HepG2 (cell line): ENCODE measurements around the gene MIB2. TPM values are rescaled to one million over a fixed set of nuclear protein-coding genes. Genes with fewer than 3 reads are reported as not detected.

Source experiments
- MED1 ChIP-seq: sonication (generic); formaldehyde crosslinking; IDR thresholded peaks from 2 replicates; pipeline ENCODE4 v1.4.0; 2020; ENCODE audit warnings: missing genetic modification reagents
- TCF7L2 ChIP-seq: IDR thresholded peaks from 2 replicates; pipeline ENCODE4 v1.6.1; 2011; ENCODE audit warnings: mild to moderate bottlenecking, low read depth, low read length, moderate library complexity
- ZBTB38 ChIP-seq: sonication (generic); formaldehyde crosslinking; IDR thresholded peaks from 2 replicates; pipeline ENCODE4 v1.5.1; 2020; ENCODE audit warnings: mild to moderate bottlenecking, missing genetic modification reagents
- ZNF563 ChIP-seq: sonication (generic); formaldehyde crosslinking; IDR thresholded peaks from 2 replicates; pipeline ENCODE4 v1.8.0; 2022; ENCODE audit warnings: mild to moderate bottlenecking, moderate library complexity, missing genetic modification reagents
- ZSCAN31 ChIP-seq: sonication (generic); formaldehyde crosslinking; IDR thresholded peaks from 2 replicates; pipeline ENCODE4 v1.5.0; 2020; ENCODE audit warnings: low read depth, mild to moderate bottlenecking, missing genetic modification reagents
- polyA plus RNA-seq, 8 experiments: library from polyadenylated mRNA; depleted of rRNA in 3 of 8; stranded (reverse) in 7 of 8; unstranded in 1 of 8; fragments of >200 nt; fragmentation: Illumina TruSeq in 4 of 8; extraction: Trizol in 4 of 8; gene quantifications; 2 replicates each; pipeline versions ENCODE4 v1.2.1 to v1.2.3, GENCODE V29; 2011 to 2016; ENCODE audit warnings: low read depth in 4 of 8, missing spikeins in 1 of 8, mixed read lengths in 1 of 8; ENCODE audit not compliant: insufficient read depth in 1 of 8
- total RNA-seq, 5 experiments: library from RNA; depleted of rRNA; stranded (reverse); fragments of >200 nt; fragmentation: Illumina TruSeq; extraction: Trizol; gene quantifications; 2 replicates each; pipeline ENCODE4 v1.2.3, GENCODE V29; 2016; ENCODE audit warnings: low read depth in 1 of 5
- TF ChIP-seq, protein P1 (sequence below): sonication (generic); formaldehyde crosslinking; IDR thresholded peaks from 2 replicates; pipeline ENCODE4 v1.4.0; 2020; ENCODE audit warnings: missing genetic modification reagents
- TF ChIP-seq, protein P2 (sequence below): IDR thresholded peaks from 2 replicates; pipeline ENCODE4 v1.6.1; 2016; ENCODE audit warnings: missing compliant biosample characterization, missing genetic modification reagents, borderline replicate concordance
- TF ChIP-seq, protein P3 (sequence below): conservative IDR thresholded peaks from 2 replicates; pipeline ENCODE4 v1.6.1; 2018; ENCODE audit warnings: missing genetic modification reagents
- TF ChIP-seq, protein P4 (sequence below): IDR thresholded peaks from 2 replicates; pipeline ENCODE4 v1.6.1; 2018; ENCODE audit warnings: missing genetic modification reagents, mild to moderate bottlenecking, missing compliant biosample characterization
- TF ChIP-seq, protein P5 (sequence below): IDR thresholded peaks from 2 replicates; pipeline ENCODE4 v1.6.1; 2016
- TF ChIP-seq, protein P6 (sequence below): sonication (generic); formaldehyde crosslinking; IDR thresholded peaks from 2 replicates; pipeline ENCODE4 v1.4.0; 2020; ENCODE audit warnings: missing genetic modification reagents
- TF ChIP-seq, protein P7 (sequence below): sonication (generic); formaldehyde crosslinking; IDR thresholded peaks from 2 replicates; pipeline ENCODE4 v1.5.1; 2020; ENCODE audit warnings: mild to moderate bottlenecking, missing genetic modification reagents, moderate library complexity

MIB2 gene
- total and polyA plus RNA-seq, 2 of the 13 experiments (the other 11 are each of a cell fraction or from before 2014, with no cell fraction given): 19.9 to 30.4 TPM

DNA sequence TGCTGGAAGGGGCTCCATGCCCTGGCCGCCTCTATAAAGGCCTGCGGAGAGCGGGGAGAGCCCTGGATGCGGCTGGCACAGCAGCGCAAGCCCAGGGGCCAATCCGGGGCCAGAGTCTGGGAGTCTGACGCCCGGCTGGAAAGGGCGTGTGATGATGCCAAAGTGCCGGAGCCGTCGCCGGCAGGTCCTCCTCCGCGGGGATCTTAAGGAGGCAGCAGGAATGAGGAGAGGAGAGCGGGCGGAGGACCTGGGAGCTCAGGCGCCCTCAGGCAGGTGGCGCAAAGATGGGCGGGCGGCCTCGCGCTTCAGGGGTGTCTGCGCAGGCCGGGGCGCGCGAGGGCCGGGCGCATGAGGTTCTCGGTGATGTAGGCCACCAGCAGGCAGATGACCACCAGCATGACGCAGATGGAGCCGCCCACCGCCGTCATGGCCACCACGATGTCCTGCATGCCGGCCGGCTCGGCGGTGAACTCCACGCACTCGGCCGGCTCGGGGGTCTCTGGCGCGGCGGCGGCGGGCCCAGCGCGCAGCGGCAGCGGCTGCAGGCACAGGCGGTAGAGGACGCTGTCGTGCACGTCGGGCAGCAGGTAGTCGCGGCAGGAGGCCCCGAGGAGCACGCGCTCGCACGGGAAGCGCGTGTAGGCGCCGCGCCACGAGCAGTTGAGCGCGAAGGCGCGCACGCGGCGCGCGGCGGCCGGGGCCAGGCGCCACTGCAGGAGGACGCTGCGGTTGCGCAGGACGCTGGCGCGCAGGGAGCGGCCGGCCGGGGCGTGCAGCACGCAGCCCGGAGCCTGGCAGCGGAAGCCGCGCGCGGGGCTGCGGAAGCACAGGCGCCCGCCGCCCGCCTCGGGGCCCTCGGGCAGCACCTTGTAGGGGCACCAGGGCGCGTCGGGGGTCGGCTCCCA is 16.0 kb upstream of the MIB2 start (continued):
- TF ChIP-seq, protein P1, sequence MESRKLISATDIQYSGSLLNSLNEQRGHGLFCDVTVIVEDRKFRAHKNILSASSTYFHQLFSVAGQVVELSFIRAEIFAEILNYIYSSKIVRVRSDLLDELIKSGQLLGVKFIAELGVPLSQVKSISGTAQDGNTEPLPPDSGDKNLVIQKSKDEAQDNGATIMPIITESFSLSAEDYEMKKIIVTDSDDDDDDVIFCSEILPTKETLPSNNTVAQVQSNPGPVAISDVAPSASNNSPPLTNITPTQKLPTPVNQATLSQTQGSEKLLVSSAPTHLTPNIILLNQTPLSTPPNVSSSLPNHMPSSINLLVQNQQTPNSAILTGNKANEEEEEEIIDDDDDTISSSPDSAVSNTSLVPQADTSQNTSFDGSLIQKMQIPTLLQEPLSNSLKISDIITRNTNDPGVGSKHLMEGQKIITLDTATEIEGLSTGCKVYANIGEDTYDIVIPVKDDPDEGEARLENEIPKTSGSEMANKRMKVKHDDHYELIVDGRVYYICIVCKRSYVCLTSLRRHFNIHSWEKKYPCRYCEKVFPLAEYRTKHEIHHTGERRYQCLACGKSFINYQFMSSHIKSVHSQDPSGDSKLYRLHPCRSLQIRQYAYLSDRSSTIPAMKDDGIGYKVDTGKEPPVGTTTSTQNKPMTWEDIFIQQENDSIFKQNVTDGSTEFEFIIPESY (CRISPR knock-in tag): peak; percentile 83
- TF ChIP-seq, protein P2, sequence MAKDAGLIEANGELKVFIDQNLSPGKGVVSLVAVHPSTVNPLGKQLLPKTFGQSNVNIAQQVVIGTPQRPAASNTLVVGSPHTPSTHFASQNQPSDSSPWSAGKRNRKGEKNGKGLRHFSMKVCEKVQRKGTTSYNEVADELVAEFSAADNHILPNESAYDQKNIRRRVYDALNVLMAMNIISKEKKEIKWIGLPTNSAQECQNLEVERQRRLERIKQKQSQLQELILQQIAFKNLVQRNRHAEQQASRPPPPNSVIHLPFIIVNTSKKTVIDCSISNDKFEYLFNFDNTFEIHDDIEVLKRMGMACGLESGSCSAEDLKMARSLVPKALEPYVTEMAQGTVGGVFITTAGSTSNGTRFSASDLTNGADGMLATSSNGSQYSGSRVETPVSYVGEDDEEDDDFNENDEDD (CRISPR knock-in tag): peak; percentile 80; the same call in 1 of the 2 replicates
- TF ChIP-seq, protein P3, sequence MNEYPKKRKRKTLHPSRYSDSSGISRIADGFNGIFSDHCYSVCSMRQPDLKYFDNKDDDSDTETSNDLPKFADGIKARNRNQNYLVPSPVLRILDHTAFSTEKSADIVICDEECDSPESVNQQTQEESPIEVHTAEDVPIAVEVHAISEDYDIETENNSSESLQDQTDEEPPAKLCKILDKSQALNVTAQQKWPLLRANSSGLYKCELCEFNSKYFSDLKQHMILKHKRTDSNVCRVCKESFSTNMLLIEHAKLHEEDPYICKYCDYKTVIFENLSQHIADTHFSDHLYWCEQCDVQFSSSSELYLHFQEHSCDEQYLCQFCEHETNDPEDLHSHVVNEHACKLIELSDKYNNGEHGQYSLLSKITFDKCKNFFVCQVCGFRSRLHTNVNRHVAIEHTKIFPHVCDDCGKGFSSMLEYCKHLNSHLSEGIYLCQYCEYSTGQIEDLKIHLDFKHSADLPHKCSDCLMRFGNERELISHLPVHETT (CRISPR knock-in tag): no peak
- peak; percentile 89; the same call in 1 of the 2 replicates for TF ChIP-seq ZNF563 (CRISPR knock-in tag)
- TF ChIP-seq, protein P4, sequence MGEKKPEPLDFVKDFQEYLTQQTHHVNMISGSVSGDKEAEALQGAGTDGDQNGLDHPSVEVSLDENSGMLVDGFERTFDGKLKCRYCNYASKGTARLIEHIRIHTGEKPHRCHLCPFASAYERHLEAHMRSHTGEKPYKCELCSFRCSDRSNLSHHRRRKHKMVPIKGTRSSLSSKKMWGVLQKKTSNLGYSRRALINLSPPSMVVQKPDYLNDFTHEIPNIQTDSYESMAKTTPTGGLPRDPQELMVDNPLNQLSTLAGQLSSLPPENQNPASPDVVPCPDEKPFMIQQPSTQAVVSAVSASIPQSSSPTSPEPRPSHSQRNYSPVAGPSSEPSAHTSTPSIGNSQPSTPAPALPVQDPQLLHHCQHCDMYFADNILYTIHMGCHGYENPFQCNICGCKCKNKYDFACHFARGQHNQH: no peak
- TF ChIP-seq, protein P5, sequence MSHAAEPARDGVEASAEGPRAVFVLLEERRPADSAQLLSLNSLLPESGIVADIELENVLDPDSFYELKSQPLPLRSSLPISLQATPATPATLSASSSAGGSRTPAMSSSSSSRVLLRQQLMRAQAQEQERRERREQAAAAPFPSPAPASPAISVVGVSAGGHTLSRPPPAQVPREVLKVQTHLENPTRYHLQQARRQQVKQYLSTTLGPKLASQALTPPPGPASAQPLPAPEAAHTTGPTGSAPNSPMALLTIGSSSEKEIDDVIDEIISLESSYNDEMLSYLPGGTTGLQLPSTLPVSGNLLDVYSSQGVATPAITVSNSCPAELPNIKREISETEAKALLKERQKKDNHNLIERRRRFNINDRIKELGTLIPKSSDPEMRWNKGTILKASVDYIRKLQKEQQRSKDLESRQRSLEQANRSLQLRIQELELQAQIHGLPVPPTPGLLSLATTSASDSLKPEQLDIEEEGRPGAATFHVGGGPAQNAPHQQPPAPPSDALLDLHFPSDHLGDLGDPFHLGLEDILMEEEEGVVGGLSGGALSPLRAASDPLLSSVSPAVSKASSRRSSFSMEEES (CRISPR knock-in tag): no peak
- TF ChIP-seq, protein P6, sequence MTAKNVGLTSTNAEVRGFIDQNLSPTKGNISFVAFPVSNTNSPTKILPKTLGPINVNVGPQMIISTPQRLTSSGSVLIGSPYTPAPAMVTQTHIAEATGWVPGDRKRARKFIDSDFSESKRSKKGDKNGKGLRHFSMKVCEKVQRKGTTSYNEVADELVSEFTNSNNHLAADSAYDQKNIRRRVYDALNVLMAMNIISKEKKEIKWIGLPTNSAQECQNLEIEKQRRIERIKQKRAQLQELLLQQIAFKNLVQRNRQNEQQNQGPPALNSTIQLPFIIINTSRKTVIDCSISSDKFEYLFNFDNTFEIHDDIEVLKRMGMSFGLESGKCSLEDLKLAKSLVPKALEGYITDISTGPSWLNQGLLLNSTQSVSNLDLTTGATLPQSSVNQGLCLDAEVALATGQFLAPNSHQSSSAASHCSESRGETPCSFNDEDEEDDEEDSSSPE (CRISPR knock-in tag): 0 out of 2 replicates have a peak, but pooled peaks have one; percentile 51
- TF ChIP-seq ZSCAN31 (CRISPR knock-in tag): no peak
- TF ChIP-seq, protein P7, sequence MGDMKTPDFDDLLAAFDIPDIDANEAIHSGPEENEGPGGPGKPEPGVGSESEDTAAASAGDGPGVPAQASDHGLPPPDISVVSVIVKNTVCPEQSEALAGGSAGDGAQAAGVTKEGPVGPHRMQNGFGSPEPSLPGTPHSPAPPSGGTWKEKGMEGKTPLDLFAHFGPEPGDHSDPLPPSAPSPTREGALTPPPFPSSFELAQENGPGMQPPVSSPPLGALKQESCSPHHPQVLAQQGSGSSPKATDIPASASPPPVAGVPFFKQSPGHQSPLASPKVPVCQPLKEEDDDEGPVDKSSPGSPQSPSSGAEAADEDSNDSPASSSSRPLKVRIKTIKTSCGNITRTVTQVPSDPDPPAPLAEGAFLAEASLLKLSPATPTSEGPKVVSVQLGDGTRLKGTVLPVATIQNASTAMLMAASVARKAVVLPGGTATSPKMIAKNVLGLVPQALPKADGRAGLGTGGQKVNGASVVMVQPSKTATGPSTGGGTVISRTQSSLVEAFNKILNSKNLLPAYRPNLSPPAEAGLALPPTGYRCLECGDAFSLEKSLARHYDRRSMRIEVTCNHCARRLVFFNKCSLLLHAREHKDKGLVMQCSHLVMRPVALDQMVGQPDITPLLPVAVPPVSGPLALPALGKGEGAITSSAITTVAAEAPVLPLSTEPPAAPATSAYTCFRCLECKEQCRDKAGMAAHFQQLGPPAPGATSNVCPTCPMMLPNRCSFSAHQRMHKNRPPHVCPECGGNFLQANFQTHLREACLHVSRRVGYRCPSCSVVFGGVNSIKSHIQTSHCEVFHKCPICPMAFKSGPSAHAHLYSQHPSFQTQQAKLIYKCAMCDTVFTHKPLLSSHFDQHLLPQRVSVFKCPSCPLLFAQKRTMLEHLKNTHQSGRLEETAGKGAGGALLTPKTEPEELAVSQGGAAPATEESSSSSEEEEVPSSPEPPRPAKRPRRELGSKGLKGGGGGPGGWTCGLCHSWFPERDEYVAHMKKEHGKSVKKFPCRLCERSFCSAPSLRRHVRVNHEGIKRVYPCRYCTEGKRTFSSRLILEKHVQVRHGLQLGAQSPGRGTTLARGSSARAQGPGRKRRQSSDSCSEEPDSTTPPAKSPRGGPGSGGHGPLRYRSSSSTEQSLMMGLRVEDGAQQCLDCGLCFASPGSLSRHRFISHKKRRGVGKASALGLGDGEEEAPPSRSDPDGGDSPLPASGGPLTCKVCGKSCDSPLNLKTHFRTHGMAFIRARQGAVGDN: peak; percentile 59
- TF ChIP-seq MED1 (CRISPR knock-in tag): no peak
- no peak for TF ChIP-seq TCF7L2
- no peak for TF ChIP-seq ZBTB38 (CRISPR knock-in tag)
